K562 (cell line): ENCODE measurements around the gene AP1G1. TPM values are rescaled to one million over a fixed set of nuclear protein-coding genes. Genes with fewer than 3 reads are reported as not detected.

Source experiments
- ARHGAP35 ChIP-seq: fragments of 450-650 bp; IDR thresholded peaks from 2 replicates; pipeline ENCODE4 v1.6.1; 2018; ENCODE audit not compliant: partially characterized antibody
- ATF1 ChIP-seq, 2 experiments: fragments of 450-650 bp in 1 of 2; IDR thresholded peaks; 2 replicates each; pipeline ENCODE4 v1.6.1; 2016; ENCODE audit warnings: missing compliant biosample characterization in 1 of 2, missing genetic modification characterization in 1 of 2
- BMI1 ChIP-seq: fragments of 150-350 bp; IDR thresholded peaks from 2 replicates; pipeline ENCODE4 v1.6.1; 2014; ENCODE audit warnings: low read length
- CHD7 ChIP-seq: fragments of 200-600 bp; sonication (generic); IDR thresholded peaks from one replicate; pipeline ENCODE4 v1.6.1; 2012; ENCODE audit warnings: mild to moderate bottlenecking, low read depth, low read length, inconsistent platforms
- E2F8 ChIP-seq: fragments of 450-650 bp; IDR thresholded peaks from 2 replicates; pipeline ENCODE4 v1.7.1; 2018; ENCODE audit warnings: mild to moderate bottlenecking, low read depth; ENCODE audit not compliant: partially characterized antibody
- MECOM ChIP-seq: fragments of 250-450 bp; sonication (Bioruptor Pico); IDR thresholded peaks from 2 replicates; pipeline ENCODE4 v1.8.0; 2022; ENCODE audit warnings: inconsistent platforms
- ZBTB43 ChIP-seq: sonication (generic); formaldehyde crosslinking; IDR thresholded peaks from 2 replicates; pipeline ENCODE4 v1.8.0; 2023; ENCODE audit warnings: mild to moderate bottlenecking, missing genetic modification reagents
- ZNF280A ChIP-seq: fragments of 450-650 bp; IDR thresholded peaks from 2 replicates; pipeline ENCODE4 v1.6.1; 2018; ENCODE audit warnings: mild to moderate bottlenecking, low read depth; ENCODE audit not compliant: partially characterized antibody
- ZNF589 ChIP-seq: fragments of 200-800 bp; sonication (Bioruptor generic); IDR thresholded peaks from 2 replicates; pipeline ENCODE4 v1.6.1; 2016; ENCODE audit warnings: low read depth, missing genetic modification characterization, missing compliant biosample characterization
- ZZZ3 ChIP-seq: fragments of 450-650 bp; IDR thresholded peaks from 2 replicates; pipeline ENCODE4 v1.6.1; 2016; ENCODE audit warnings: antibody characterized with exemption, mild to moderate bottlenecking, moderate library complexity
- polyA plus RNA-seq, 8 experiments: library from polyadenylated mRNA; depleted of rRNA in 4 of 8; stranded (reverse) in 5 of 8; unstranded in 3 of 8; fragments of >200 nt; fragmentation: Nextera tagmentation in 2 of 8; fragmentation: Illumina TruSeq in 1 of 8; extraction: Ambion mirVana in 2 of 8; extraction: Trizol in 1 of 8; gene quantifications; 2 replicates each; pipeline versions ENCODE4 v1.2.1 to v1.2.3, GENCODE V29; 2011 to 2014; ENCODE audit warnings: inconsistent platforms in 1 of 8, missing spikeins in 1 of 8
- total RNA-seq, 7 experiments: library from RNA; depleted of rRNA in 6 of 7; stranded (reverse); fragments of >200 nt in 6 of 7; fragmentation: Illumina TruSeq in 2 of 7; extraction: Trizol in 2 of 7; gene quantifications; 2 replicates each; pipeline versions ENCODE4 v1.2.1 to v1.2.3, GENCODE V29; 2011 to 2021; ENCODE audit warnings: low replicate concordance in 1 of 7

Gene AP1G1
- total and polyA plus RNA-seq, 9 of the 15 experiments (the other 6 are each of a cell fraction or from before 2014, with no cell fraction given) = 7.0 to 59.2 (median 42.0) TPM

GRCh38 chr16:71807905-71808592, 585 bp downstream of the AP1G1 start (continued):
- TF ChIP-seq CHD7 = no peak
- no peak for TF ChIP-seq ATF1 (CRISPR knock-in tag; IDR thresholded peaks at IDR 0.05)
- no peak for TF ChIP-seq ATF1 (tag; IDR thresholded peaks at IDR 0.05)
- TF ChIP-seq MECOM = no peak
- TF ChIP-seq ARHGAP35 = no peak
- no peak for TF ChIP-seq E2F8
- 0 out of 2 replicates have a peak, but pooled peaks have one; percentile 21 for TF ChIP-seq ZBTB43
- peak; percentile 21 for TF ChIP-seq ZNF280A
- no peak for TF ChIP-seq ZZZ3
- TF ChIP-seq BMI1 = no peak
- TF ChIP-seq ZNF589 (CRISPR knock-in tag) = no peak
